Suppressor macrophage treated with lipopolysaccharide for 4 hours (primary cell): Measurements from ENCODE around the gene BACE2.
"Not testable (repeated sequence)": the region's sequence is repeated elsewhere in the genome, so short reads cannot be mapped to it uniquely, and the experiment has no call there.

ENCODE experiments used
- DNase-seq: peaks from one replicate; pipeline ENCODE4 v3.0.0-alpha.2; 2020

Gene BACE2

DNA sequence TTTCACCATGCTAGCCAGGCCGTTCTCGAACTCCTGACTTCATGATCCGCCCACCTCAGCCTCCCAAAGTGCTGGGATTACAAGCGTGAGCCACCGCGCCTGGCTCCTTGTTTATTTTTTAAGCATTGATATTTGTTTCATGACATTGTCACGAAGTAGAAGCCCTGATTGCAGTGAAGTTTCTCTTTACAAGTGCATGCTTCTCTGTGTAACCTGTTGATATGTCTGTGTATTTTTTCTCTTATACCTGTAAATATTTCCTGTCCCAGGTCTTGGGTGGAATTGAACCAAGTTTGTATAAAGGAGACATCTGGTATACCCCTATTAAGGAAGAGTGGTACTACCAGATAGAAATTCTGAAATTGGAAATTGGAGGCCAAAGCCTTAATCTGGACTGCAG is 75.1 kb downstream of the BACE2 start:
- DNase-seq: no peak

DNA sequence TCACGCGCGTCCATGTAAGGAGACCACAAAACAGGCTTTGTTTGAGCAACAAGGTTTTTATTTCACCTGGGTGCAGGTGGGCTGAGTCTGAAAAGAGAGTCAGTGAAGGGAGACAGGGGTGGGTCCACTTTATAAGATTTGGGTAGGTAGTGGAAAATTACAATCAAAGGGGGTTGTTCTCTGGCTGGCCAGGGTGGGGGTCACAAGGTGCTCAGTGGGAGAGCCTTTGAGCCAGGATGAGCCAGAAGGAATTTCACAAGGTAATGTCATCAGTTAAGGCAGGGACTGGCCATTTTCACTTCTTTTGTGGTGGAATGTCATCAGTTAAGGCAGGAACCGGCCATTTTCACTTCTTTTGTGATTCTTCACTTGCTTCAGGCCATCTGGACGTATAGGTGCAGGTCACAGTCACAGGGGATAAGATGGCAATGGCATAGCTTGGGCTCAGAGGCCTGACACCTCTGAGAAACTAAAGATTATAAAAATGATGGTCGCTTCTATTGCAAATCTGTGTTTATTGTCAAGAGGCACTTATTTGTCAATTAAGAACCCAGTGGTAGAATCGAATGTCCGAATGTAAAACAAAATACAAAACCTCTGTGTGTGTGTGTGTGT is 76.4 kb downstream of the BACE2 start:
- DNase-seq: not testable (repeated sequence)

GRCh38 chr21:41245509-41246135 is 77.7 kb downstream of the BACE2 start:
- DNase-seq: no peak

GRCh38 chr21:41246808-41247207 is 78.8 kb downstream of the BACE2 start:
- DNase-seq: no peak

DNA sequence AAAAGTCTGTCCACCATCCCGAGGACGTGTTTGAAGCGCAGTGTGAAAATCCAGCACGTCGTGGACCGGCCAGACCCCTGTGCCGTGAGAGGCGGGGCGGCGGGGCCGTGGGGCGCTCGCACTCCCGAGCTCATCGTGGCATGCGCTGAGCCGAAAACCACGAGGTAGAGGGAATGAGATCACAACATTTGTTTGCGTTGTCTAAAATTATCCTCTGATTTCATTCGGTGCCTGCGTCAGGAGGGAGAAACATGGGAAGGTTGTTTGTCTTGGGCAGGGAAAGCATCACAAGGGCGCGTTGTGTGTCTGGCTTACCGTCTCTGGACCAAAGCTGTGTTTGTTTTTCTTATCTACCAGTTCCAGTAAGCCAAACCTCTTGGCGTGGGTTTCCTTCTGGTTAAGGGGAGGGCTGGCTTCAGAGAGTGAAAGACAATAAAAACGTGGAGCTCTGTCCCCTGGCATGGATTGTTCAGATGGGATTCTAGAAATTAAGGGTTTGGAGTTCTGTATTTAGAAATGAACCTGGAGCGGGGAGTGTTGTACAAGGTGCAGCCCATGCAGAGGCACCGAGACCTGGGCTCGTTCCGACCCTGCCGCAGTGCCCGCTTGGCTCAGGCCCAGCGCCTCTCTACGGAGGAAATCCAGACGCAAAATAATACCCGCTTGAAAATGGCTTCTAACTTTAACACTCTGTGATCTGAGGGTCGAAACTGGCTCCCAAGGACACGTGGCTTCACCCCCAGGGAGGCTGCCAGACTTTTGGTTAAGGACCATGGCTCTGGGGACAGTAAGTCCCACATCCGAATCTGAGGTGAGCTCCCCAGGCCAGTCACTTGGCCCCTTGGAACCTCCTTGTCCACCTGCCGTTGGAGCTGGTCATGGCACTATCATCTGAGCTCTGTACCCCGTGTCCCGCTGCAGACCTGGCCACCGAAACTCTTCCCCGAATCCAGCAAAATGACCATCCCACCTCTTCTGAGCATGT is 79.9 kb downstream of the BACE2 start:
- DNase-seq: no peak

- no peak for DNase-seq
Measured at GRCh38 chr21:41249476-41249875, 81.5 kb downstream of the BACE2 start.

DNA sequence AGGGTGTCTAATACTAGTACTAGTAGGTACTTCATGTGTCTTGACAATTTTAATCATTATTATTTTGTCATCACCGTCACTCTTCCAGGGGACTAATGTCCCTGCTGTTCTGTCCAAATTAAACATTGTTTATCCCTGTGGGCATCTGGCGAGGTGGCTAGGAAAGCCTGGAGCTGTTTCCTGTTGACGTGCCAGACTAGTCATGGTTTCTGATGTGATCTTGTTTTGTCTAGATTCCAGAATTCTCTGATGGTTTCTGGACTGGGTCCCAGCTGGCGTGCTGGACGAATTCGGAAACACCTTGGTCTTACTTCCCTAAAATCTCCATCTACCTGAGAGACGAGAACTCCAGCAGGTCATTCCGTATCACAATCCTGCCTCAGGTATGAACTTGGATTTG is 82.6 kb downstream of the BACE2 start:
- DNase-seq: no peak

GRCh38 chr21:41251961-41252642 is 84.1 kb downstream of the BACE2 start:
- no peak for DNase-seq

DNA sequence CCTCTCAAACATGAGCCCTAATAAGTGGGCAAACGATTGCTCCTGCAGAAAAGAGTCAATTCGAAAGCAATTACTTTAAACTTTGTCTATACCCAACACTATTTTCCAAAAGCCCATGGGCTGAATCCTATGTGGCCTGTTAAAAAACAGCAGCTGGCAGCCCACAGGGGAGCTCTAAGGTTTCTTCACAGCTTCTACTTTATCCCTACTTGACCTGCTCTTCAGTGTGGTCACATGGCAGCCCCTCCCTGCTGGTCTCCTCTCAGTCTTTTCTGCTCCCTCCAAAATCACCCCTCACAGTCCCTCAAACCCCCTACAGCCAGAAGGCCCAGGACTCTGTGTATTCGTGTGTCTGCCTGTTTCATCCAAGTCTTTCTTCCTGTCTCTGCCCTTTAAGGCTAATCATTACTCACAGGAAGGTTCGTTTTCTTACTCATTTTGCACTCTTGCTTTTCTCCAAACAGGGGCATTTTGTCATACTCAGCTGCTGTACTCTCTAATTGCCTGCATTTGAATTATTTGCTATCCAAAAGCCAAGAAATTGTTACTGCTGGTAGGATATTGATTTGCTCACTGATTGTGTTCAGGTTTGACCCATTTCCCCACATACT is 86.2 kb downstream of the BACE2 start:
- no peak for DNase-seq

- DNase-seq: no peak
Measured at GRCh38 chr21:41255190-41255589, 87.2 kb downstream of the BACE2 start.

GRCh38 chr21:41256231-41256630 is 88.3 kb downstream of the BACE2 start:
- DNase-seq: not testable (repeated sequence)

DNA sequence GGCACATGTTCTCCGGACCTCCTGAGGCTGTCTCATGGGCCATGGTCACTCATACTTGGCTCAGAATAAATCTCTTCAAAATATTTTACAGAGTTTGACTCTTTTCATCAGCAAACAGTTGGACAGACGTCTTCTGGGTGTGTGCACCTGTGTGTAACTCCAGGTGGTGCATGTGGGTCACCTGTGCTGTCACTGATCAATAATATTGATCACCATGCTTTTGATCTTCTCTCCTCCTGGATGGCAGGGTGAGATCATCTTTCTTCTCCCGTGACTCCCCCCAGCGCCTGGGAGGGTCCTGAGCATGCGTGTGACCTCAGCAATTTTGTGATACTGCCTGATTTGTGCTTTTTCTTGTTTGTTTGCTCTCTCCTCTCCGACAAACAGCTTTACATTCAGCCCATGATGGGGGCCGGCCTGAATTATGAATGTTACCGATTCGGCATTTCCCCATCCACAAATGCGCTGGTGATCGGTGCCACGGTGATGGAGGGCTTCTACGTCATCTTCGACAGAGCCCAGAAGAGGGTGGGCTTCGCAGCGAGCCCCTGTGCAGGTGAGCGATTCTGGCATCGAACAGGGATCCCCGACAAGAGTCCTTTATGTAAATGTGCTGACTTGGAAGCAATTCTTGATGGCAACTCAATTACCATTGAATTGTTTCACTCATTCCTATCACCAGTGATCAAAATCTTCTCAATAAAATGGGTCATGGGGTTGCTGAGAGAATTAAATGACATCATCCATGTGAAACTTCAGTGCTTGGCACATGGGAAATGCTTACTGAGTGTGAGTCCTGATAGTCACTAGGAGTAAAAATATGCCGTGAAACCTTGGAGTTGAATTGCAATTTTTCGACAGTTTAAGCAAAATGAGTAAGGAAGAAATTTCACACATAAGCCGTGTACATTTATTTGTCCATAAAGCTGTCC is 89.1 kb downstream of the BACE2 start:
- DNase-seq: no peak

- no peak for DNase-seq
Measured at GRCh38 chr21:41258617-41259016, 90.7 kb downstream of the BACE2 start.

GRCh38 chr21:41260428-41260827 is 92.5 kb downstream of the BACE2 start:
- no peak for DNase-seq

DNA sequence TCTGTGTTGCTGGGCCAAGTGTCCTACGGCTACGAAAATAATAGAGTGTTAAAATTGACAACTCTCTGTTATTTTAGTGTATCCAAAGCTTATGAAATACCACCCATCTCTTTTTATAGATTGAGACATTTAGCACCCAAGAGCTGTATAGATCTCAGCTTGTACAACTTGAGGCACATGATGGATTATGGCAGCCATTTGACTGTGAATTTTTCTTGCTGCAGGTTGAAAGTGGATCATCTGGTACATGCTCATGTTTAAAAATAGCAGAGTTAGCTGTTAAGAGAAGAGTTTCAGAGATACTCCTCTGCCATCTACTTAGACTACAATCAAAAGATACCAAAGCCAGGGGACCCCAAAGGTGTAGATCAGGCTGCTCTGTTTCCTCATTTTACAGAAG is 99.4 kb downstream of the BACE2 start:
- DNase-seq: no peak

DNA sequence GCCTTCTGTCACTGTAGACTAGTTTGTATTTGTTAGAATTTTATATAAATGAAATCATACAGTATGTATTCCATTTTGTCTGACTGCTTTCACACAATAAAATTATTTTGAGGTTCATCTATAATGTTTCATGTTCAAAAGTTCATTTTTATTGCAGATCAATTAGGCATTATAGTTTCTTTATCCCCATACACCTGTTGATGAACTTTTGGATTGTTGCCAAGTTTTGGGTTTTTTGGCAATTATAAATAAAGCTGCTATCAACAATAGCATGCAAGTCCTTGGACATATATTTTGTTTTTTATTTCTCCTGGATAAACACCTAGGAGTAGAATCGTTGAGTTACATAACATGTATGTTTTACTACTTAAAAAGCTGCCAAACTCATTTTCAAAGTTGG is 101.6 kb downstream of the BACE2 start:
- no peak for DNase-seq

- DNase-seq: no peak
Measured at GRCh38 chr21:41277196-41277595, 109.2 kb downstream of the BACE2 start.

- DNase-seq: no peak
Measured at GRCh38 chr21:41277846-41278245, 109.9 kb downstream of the BACE2 start.

- DNase-seq: no peak
Measured at GRCh38 chr21:41280115-41280919, 112.4 kb downstream of the BACE2 start.

DNA sequence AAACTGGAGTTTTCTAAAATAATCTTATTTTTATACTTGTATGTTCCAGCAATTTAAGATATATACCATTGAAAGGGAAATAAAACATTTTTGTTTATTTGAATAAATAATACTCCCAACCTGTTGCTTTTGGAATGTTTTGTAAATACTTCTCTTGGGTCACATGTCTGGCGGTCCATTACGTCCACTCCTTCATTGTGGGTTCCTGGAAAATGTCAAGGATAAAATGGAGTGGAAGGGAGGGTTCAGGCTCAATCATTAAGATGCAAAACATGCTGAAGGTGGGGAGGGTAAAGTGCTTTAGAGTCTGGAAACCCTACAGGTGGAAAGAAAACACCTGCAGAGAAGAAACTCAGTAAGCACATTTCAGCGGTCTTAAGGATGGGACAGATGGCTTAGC is 114.5 kb downstream of the BACE2 start:
- no peak for DNase-seq
